B cell (primary cell): ENCODE results near the gene DIP2B.

ENCODE experiments used
- CTCF ChIP-seq: fragments of 200-600 bp; IDR thresholded peaks from one replicate; pipeline ENCODE4 v1.8.0; 2022; ENCODE audit warnings: antibody characterized with exemption, mild to moderate bottlenecking
- EZH2 ChIP-seq: IDR thresholded peaks from 2 replicates; pipeline ENCODE4 v1.6.1; 2012; ENCODE audit warnings: borderline replicate concordance, low read depth, mild to moderate bottlenecking, moderate library complexity, low read length; ENCODE audit not compliant: insufficient read depth, poor library complexity, severe bottlenecking

GRCh38 chr12:50599366-50600095 is 94.7 kb downstream of the DIP2B start:
- TF ChIP-seq CTCF (no peak), EZH2 (no peak)
